ENCODE measurements around the gene SMG6.

- TF ChIP-seq POLR2A (IDR thresholded peaks at IDR 0.05) (no peak), CTCF (IDR thresholded peaks at IDR 0.05) (no peak)
Measured at GRCh38 chr17:2174014-2174413, 129.6 kb downstream of the SMG6 start.
